ENCODE data around the gene STON2. TPM values are rescaled to one million over a fixed set of nuclear protein-coding genes. Genes with fewer than 3 reads are reported as not detected.

STON2 gene
- total RNA-seq, 1 experiment from 2014 or later = 9.1 TPM

DNA sequence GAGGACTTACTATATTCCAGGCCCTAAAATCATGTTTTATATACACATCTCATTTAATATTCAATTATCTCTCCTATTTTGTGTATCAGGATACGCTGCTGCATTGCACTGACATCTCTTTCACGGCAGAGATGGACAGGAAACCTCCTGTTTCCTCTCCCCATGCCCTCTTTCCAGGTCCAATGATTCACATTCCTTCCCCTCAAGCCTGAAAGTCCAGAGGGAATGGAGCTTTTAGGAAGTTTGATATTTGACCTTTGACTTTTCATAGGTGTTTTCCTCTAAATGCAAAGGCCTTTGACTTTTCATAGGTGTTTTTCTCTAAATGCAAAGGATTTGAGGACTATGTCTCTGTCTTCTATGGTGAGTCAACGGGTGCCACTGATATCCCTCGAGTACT lies 89.5 kb downstream of the STON2 start:
- no peak overlapping the region for H3K4me2 ChIP-seq
- no peak for DNase-seq
- intact Hi-C loops (cut with micrococcal nuclease; ENCODE audit: unreplicated experiment) = no loop called here

DNA sequence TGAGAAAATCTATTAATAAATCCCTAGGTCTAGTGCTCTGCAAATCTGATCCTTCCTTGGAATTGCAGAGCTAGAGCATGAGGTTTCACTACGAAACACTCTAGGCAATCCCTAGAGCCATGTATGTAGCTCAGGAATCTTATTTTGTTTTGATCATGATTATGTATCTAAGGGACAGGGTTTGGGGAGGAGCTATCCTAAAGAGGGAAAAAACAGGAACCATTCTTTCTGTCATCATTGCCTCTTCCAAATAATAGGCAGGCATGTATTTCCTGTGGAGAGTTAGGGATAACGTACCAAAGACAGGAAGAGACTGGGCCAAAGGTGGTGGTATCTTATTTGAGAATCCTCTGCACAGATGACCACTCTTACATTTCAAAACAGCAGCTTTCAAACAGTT lies 90.6 kb downstream of the STON2 start:
- ChIA-PET POLR2A (ENCODE audit: unreplicated experiment) (no interaction called here), CTCF (no interaction called here)
- H3K9me3 ChIP-seq (ENCODE audit: insufficient read depth, low read depth) = no peaks in the 10 kb centered on the region
- no peak overlapping the region for H3K4me2 ChIP-seq
- no peaks in the 10 kb centered on the region for H3K79me2 ChIP-seq (ENCODE audit: low read depth)
- no peak overlapping the region for H3K4me3 ChIP-seq
- peaks cover under 1% of the 10 kb centered on the region; the same call in 1 of the 2 replicates for H3F3A ChIP-seq (ENCODE audit: insufficient read depth, low read depth)
- H3K4me1 ChIP-seq (replicated peaks; ENCODE audit: insufficient read depth) = peaks cover 5% of the 10 kb centered on the region
- H3K27ac ChIP-seq = no peak overlapping the region
- intact Hi-C loops (cut with micrococcal nuclease; ENCODE audit: unreplicated experiment) = no loop called here
- DNase-seq = no peak
- no peaks in the 10 kb centered on the region for H4K20me1 ChIP-seq (ENCODE audit: insufficient read depth)
- BruUV-seq (replicated peaks) = no TSS peak
- no peaks in the 10 kb centered on the region for H3K9me2 ChIP-seq (ENCODE audit: insufficient read depth)
- no peak for TF ChIP-seq EZH2 (IDR thresholded peaks at IDR 0.05; ENCODE audit: low read depth)
- TF ChIP-seq, protein P1, sequence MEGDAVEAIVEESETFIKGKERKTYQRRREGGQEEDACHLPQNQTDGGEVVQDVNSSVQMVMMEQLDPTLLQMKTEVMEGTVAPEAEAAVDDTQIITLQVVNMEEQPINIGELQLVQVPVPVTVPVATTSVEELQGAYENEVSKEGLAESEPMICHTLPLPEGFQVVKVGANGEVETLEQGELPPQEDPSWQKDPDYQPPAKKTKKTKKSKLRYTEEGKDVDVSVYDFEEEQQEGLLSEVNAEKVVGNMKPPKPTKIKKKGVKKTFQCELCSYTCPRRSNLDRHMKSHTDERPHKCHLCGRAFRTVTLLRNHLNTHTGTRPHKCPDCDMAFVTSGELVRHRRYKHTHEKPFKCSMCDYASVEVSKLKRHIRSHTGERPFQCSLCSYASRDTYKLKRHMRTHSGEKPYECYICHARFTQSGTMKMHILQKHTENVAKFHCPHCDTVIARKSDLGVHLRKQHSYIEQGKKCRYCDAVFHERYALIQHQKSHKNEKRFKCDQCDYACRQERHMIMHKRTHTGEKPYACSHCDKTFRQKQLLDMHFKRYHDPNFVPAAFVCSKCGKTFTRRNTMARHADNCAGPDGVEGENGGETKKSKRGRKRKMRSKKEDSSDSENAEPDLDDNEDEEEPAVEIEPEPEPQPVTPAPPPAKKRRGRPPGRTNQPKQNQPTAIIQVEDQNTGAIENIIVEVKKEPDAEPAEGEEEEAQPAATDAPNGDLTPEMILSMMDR (conservative IDR thresholded peaks at IDR 0.05) = no peak
- H3K36me3 ChIP-seq (ENCODE audit: low read depth) = no peaks in the 10 kb centered on the region
- H2AFZ ChIP-seq = no peak overlapping the region
- H3K27me3 ChIP-seq (ENCODE audit: insufficient read depth, low read depth) = no peaks in the 10 kb centered on the region

More for the DNA sequence above, 89.5 kb downstream of the STON2 start:
- Histone ChIP-seq H3K27ac (no peak overlapping the region), H3K9me2 (ENCODE audit: insufficient read depth) (no peaks in the 10 kb centered on the region), H4K20me1 (ENCODE audit: insufficient read depth) (no peaks in the 10 kb centered on the region), H3K27me3 (ENCODE audit: insufficient read depth, low read depth) (no peaks in the 10 kb centered on the region), H3K4me1 (replicated peaks; ENCODE audit: insufficient read depth) (no peaks in the 10 kb centered on the region), H3K9me3 (ENCODE audit: insufficient read depth, low read depth) (no peaks in the 10 kb centered on the region), H3K4me3 (no peak overlapping the region), H2AFZ (no peak overlapping the region), H3K79me2 (ENCODE audit: low read depth) (no peaks in the 10 kb centered on the region), H3K36me3 (ENCODE audit: low read depth) (no peaks in the 10 kb centered on the region), H3F3A (ENCODE audit: insufficient read depth, low read depth) (no peaks in the 10 kb centered on the region)
- POLR2A ChIA-PET (ENCODE audit: unreplicated experiment) = no interaction called here
- no TSS peak for BruUV-seq (replicated peaks)
- CTCF ChIA-PET = no interaction called here
- no peak for TF ChIP-seq EZH2 (IDR thresholded peaks at IDR 0.05; ENCODE audit: low read depth)
- TF ChIP-seq, protein P1 (conservative IDR thresholded peaks at IDR 0.05) = no peak

DNA sequence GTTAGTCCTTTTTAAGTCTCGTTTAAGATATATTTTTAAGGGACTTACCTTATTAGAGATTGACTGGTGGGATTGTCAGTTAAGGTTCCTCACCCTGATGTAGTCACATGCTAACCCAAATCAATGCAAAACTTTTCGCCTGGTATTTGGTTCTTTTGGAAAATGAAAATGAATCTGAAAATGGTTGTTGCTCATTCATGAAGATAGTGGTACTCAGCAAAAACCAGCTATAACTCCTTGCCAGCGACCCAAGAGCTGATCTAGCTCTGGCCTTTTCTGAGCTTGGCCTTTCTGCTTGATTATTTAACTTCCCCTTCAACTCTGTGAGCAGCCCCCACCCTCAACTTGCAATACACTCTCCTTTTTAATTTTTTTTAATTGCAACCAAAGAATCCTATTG lies 94.4 kb downstream of the STON2 start:
- peaks cover 3% of the 10 kb centered on the region; the same call in 1 of the 2 replicates for H3K79me2 ChIP-seq (ENCODE audit: low read depth)
- BruUV-seq (replicated peaks) = no TSS peak
- H3K27ac ChIP-seq = no peak overlapping the region
- intact Hi-C loops (cut with micrococcal nuclease; ENCODE audit: unreplicated experiment) = no loop called here
- H3F3A ChIP-seq (ENCODE audit: insufficient read depth, low read depth) = peaks cover 20% of the 10 kb centered on the region
- POLR2A ChIA-PET (ENCODE audit: unreplicated experiment) = no interaction called here
- no peaks in the 10 kb centered on the region for H3K9me3 ChIP-seq (ENCODE audit: insufficient read depth, low read depth)
- H3K4me3 ChIP-seq = no peak overlapping the region
- H3K4me1 ChIP-seq (replicated peaks; ENCODE audit: insufficient read depth) = peaks cover 35% of the 10 kb centered on the region
- no peak overlapping the region for H3K4me2 ChIP-seq
- H4K20me1 ChIP-seq (ENCODE audit: insufficient read depth) = no peaks in the 10 kb centered on the region
- H2AFZ ChIP-seq = no peak overlapping the region
- no peaks in the 10 kb centered on the region for H3K9me2 ChIP-seq (ENCODE audit: insufficient read depth)
- no peaks in the 10 kb centered on the region for H3K27me3 ChIP-seq (ENCODE audit: insufficient read depth, low read depth)
- no peak for DNase-seq
- no peaks in the 10 kb centered on the region for H3K36me3 ChIP-seq (ENCODE audit: low read depth)
- CTCF ChIA-PET = no interaction called here
- no peak for TF ChIP-seq EZH2 (IDR thresholded peaks at IDR 0.05; ENCODE audit: low read depth)
- TF ChIP-seq, protein P1 (conservative IDR thresholded peaks at IDR 0.05) = no peak
